Activated T-helper 17 cell treated with anti-CD3 and anti-CD28 coated beads, Interleukin-2, amount 50 U/mL, for 72 hours (primary cell): Measurements from ENCODE around the gene ECEL1. TPM values are rescaled to one million over a fixed set of nuclear protein-coding genes. Genes with fewer than 3 reads are reported as not detected.

ENCODE experiments used
- ATAC-seq: fragments of 150-1000 bp; cut with Tn5 transposase; replicated peaks from 2 replicates; pipeline ENCODE4 v1.10.0; 2021; ENCODE audit warnings: mild to moderate bottlenecking, moderate library complexity
- H3K27ac Mint-ChIP-seq: one replicate; pipeline ENCODE4 v1.8.0; 2022; ENCODE audit warnings: mixed read lengths
- H3K27me3 Mint-ChIP-seq: one replicate; pipeline ENCODE4 v1.8.0; 2022; ENCODE audit warnings: mixed read lengths
- H3K36me3 Mint-ChIP-seq: one replicate; pipeline ENCODE4 v1.8.0; 2022; ENCODE audit warnings: low read depth, mild to moderate bottlenecking, mixed read lengths
- H3K4me1 Mint-ChIP-seq: one replicate; pipeline ENCODE4 v1.8.0; 2022; ENCODE audit warnings: mixed read lengths
- H3K4me3 Mint-ChIP-seq: one replicate; pipeline ENCODE4 v1.8.0; 2022; ENCODE audit warnings: mild to moderate bottlenecking, mixed read lengths
- H3K9me3 Mint-ChIP-seq: one replicate; pipeline ENCODE4 v1.8.0; 2022; ENCODE audit warnings: mixed read lengths
- total RNA-seq, 2 donors: library from RNA; stranded (reverse); gene quantifications; one replicate each; pipeline ENCODE4 v1.2.3, GENCODE V29; 2022

The ECEL1 gene
- total RNA-seq, 2 donors from 2014 or later, result not detected

DNA sequence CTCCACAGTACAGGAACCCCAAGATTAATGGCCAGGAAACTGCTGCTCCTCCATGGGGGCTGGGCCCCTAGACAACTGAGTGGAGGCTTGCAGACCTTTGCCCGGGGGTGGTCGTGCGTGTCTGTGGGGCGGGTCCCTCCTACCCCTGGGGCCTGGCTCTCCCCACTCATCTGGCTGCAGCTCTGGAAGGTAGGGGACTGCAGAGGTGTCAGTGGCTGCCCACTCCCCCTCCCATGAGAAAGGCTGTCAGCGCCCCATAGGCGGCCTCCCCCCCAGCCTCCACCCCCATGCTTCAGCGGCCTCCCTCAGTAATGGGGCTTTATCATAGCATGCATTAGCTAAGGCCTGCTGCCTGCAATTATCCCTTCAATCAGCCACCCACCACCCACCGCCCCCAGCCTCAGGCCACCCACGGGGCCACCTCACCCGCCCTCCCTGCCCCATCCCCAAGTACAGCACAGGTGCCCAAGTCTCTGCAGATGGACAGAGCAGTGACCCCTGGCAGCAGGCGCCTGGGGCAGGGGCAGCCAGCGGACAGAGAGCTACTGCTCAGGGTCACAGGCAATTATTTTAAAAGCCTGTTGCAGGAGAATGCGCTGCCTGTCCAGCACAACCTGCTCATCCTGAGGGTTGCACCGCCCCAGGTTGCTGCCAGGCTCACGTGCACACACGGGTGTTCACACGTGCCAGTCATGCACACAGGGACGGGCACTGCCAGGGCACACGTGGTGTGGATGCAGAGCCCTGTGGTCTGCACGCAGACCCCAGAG, 9.1 kb upstream of the ECEL1 start:
- H3K4me3 Mint-ChIP-seq, result no peak overlapping the region
- H3K9me3 Mint-ChIP-seq, result no peaks in the 10 kb centered on the region
- no peaks in the 10 kb centered on the region for H3K4me1 Mint-ChIP-seq
- H3K27ac Mint-ChIP-seq, result no peak overlapping the region
- ATAC-seq, result no peak
- no peaks in the 10 kb centered on the region for H3K36me3 Mint-ChIP-seq
- peaks cover 8% of the 10 kb centered on the region for H3K27me3 Mint-ChIP-seq

DNA sequence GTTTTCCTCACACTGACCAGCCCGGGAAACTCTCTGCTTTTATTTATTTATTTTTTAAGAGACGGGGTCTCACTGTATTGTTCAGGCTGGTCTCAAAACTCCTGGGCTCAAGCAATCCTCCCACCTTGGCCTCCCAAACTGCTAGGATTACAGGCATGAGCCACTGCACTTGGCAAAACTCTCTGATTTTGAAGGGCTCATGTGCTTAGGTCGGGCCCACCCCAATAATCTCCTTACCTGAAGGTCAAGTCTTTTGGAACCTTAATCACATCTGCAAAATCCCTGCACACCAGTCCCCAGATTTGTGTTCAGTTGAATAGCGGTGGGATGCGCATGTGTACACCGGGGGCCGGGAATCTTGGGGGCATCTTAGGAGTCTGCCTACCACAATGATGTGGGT, 7.7 kb upstream of the ECEL1 start:
- ATAC-seq, result no peak
- H3K36me3 Mint-ChIP-seq, result no peaks in the 10 kb centered on the region
- H3K4me3 Mint-ChIP-seq, result no peak overlapping the region
- H3K9me3 Mint-ChIP-seq, result no peaks in the 10 kb centered on the region
- H3K4me1 Mint-ChIP-seq, result no peaks in the 10 kb centered on the region
- peaks cover 19% of the 10 kb centered on the region for H3K27me3 Mint-ChIP-seq
- no peak overlapping the region for H3K27ac Mint-ChIP-seq

DNA sequence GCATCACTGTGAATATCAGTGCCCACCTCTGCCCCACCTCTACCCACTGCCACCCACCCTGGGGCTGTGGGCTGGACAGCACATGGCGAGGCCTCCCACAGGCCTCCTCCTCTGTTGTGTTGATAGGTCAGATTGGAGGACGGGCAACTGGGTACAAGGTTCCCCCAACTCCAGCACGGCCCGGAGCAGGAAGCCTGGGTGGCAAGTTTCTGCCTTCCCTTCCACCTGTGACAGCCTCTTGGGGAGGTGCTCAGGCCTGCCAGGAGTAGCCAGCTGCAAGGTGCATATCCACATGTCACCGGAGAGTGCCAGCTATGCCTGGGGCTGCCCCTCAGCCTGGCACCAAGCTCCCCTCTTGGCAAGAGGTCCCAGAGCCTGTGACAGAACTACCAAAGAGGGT, 6.9 kb upstream of the ECEL1 start:
- H3K27me3 Mint-ChIP-seq, result peaks cover 23% of the 10 kb centered on the region
- H3K4me1 Mint-ChIP-seq, result no peaks in the 10 kb centered on the region
- H3K36me3 Mint-ChIP-seq, result no peaks in the 10 kb centered on the region
- no peak for ATAC-seq
- H3K4me3 Mint-ChIP-seq, result no peak overlapping the region
- no peaks in the 10 kb centered on the region for H3K9me3 Mint-ChIP-seq
- H3K27ac Mint-ChIP-seq, result no peak overlapping the region

DNA sequence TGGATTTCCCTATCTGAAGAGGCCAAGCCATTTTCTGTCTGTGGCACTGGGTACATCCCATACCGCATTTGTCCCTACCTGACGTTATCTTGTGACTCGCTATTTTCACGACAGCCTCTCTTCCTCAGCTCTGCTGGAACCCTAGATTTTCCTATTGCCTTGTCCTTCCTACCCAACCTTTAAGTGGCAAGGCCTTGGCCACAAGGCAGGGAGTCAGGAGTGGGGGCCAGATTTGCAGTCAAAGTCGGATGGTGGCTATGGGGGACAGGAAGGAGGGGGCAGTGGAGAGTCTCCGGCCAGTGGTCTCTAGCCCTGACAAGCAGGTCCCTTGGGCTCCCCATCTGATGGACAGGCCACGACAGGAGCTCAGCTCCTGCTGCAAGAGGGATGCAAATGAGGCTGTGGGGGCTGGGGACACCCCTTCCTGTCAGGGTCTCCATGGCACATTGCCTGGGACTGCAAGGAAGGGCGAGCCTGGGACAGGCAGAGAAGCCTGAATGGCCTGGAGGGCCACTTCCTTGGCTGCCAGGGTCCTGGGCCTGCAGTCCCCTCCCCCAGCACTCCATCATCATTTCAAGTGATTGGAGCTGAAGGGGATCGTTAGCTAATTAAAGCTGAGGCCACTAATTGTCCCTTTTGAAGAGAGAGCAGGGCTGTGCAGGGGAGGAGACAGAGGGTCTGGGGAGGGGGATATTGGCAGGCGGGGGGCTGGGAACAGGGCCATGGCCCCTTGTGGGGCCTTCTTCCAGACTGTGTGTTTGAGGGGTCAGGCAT, 6.3 kb upstream of the ECEL1 start:
- Mint-ChIP-seq H3K27ac (no peak overlapping the region), H3K9me3 (no peaks in the 10 kb centered on the region), H3K4me1 (no peaks in the 10 kb centered on the region), H3K27me3 (peaks cover 30% of the 10 kb centered on the region), H3K36me3 (no peaks in the 10 kb centered on the region), H3K4me3 (no peak overlapping the region)
- no peak for ATAC-seq

DNA sequence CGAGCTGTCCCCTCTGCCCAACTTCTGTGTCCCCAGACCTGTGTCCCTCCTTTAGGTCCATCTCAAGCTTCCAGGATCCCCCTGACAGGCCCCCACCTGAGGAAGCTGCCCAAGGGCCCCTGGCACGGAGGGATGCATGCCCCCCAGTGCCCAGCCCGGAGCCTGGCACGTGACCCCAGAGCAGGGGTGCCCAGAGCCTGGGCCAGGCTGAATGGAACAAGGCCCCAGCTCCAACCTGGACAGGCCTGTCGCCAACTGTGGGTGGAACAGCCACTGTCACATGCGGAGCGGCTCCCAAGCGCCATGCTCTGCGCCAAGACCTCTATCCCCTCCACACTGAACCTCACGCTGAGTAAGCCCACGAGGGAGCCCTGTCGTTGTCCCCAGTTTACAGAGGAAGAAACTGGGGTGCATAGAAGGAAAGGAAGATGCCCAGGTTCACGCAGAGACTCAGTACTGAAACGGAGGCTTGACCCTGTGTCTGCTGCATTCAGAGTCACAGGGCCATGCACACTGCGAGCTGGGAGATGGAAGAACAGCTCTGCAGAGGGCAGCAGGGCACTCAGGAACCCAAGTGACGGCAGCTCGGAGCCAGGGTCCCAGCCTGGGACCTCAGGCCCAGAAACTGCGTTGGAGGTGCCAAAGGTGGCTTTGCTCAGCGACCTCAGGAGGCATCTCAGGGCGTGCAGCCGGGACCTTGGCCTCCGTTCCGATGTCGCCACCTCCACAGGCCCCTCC, 5.5 kb upstream of the ECEL1 start:
- H3K9me3 Mint-ChIP-seq, result no peaks in the 10 kb centered on the region
- H3K4me1 Mint-ChIP-seq, result no peaks in the 10 kb centered on the region
- no peak overlapping the region for H3K27ac Mint-ChIP-seq
- no peak for ATAC-seq
- no peak overlapping the region for H3K4me3 Mint-ChIP-seq
- H3K36me3 Mint-ChIP-seq, result no peaks in the 10 kb centered on the region
- peaks cover 29% of the 10 kb centered on the region for H3K27me3 Mint-ChIP-seq

DNA sequence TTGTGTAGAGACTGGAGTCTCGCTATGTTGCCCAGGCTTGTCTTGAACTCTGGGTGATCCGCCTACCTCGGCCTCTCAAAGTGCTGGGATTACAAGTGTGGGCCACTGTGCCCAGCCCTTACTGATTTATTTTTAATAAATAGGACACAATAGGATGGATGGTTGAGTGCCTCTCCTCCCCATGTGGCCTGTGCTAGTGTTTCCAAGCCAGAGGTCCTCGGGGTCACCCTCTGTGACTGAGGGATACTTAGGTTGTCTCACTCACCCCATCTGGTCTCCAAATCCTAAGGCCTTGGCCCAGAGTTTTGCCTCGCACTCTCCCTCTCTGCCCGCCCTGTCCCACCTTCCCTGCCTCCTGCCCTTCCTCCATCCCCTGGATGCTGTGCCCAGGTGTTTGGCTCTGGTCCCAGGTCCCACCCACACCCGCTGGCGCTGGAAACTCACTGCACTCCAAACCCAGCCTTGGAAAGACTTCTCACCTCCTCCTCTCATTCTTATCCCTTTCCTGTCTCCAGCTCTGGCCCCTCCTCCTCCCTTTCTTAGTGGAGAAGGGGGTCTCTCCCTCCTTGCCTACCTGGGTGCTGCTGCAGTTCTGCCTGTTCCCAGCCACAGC, 4.7 kb upstream of the ECEL1 start:
- ATAC-seq, result no peak
- H3K4me3 Mint-ChIP-seq, result no peak overlapping the region
- H3K4me1 Mint-ChIP-seq, result no peaks in the 10 kb centered on the region
- H3K36me3 Mint-ChIP-seq, result no peaks in the 10 kb centered on the region
- H3K27me3 Mint-ChIP-seq, result peaks cover 29% of the 10 kb centered on the region
- H3K27ac Mint-ChIP-seq, result no peak overlapping the region
- no peaks in the 10 kb centered on the region for H3K9me3 Mint-ChIP-seq

DNA sequence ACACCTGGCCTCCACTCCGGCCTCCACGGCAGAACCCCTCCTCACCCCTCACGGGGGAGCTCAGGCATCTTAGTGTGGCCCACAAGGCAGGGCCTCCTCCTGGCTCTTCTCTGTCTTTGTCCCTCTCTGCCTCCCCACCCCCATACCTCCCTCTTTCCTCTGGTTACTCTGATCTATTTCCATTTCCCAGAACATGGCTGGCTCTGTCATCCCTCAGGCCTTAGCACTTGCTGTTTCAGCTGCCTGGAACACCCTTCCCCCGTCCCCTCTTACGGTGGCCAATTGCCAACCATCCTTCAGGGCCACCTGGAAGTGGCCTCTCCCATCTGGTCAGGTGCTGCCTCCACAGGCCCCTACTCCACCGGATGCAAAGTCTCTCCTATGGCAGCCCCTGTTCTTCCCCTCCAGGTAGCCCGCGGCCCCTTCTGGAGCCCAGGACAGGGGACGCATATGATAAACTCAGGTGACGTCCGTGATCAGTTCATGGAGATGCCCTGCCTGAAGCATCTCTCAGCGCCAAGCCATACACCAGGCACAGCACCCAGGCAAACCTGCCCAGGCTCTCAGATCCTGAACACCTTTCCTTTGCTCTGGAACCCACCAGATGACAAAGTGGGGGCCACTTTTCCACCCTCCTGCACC, 3.6 kb upstream of the ECEL1 start:
- ATAC-seq, result no peak
- Mint-ChIP-seq H3K27me3 (peaks cover 29% of the 10 kb centered on the region), H3K27ac (no peak overlapping the region), H3K4me1 (no peaks in the 10 kb centered on the region), H3K9me3 (no peaks in the 10 kb centered on the region), H3K36me3 (no peaks in the 10 kb centered on the region), H3K4me3 (no peak overlapping the region)

DNA sequence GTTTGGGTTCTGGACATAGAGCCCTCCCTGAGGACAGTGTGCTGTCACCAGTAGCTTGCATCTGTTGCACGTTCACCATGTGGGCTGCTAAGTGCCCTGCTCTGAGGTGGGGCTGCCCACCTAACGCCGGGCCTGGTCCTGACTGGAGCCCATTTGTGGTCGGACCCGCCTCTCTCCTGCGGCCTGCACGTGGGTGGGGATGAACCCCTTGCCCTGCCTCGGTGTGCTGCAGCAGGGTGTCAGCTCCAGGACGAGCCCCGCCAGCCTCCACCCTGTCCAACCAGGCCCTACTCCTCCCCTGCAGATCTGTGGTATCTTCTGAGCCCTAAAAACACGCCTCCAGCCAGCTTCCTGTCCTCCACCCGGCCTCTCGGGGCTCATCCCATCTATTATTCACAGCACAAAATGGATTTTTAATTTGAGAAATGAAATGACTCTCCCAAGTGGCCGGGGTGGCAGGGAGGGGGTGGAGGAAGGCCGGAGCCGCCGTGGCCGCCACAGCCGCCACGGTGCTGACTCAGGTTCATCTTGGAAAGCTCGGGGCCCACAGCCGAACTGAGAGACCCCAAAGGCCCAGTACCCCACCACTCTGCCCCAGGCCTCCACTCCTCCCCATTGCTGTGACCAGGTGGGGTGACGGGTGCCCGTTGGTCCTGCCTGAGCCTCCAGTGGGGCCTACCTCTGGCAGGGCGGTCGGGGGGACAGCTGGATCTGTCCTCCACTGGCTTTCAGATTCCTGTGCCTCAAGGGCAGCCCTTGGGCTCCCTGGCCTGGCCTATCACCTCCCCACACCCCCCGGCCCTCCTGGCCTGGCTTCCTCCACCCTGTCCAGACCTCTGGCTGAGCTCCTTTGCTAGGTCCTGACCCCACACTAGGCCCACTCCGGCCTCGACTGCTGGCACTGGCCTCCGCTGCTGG, 2.8 kb upstream of the ECEL1 start:
- Mint-ChIP-seq H3K27ac (no peak overlapping the region), H3K27me3 (peaks cover 30% of the 10 kb centered on the region), H3K9me3 (no peaks in the 10 kb centered on the region), H3K36me3 (no peaks in the 10 kb centered on the region), H3K4me1 (no peaks in the 10 kb centered on the region), H3K4me3 (no peak overlapping the region)
- ATAC-seq, result no peak

DNA sequence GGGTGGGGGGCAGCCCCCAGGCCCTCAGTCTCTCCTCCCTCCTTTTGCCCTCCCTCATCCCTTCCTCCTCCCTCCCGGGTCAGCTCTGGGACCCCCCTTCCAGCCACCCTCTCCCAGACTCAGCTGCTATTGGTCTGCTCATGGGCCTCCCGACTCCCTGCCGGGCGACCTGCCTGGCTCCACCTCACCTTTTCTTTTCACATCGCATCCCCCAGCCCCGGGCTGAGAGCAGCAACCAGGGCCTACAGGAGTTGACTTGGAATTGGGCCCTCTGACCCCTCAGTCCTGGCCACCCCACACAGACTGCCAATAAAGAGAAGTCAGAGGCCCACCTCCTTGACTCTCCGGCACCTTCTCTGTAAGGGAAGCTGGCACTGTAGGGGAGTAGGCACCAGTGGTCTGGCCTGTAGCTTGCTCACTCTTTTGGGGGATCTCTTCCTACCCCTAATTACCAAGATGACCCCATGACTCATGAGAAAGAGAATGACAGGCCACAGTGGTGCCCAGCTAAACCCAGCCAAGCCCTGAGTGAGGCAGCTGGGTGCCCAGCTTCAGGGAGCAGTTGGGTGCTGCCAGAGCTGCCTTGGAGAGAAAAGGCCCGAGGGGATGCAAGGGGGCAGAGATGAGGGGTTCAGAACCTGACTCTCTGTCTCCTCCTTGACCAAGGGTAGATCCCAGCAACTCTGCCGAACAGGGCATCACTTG, 2.0 kb upstream of the ECEL1 start:
- Mint-ChIP-seq H3K4me1 (peaks cover 4% of the 10 kb centered on the region), H3K36me3 (no peaks in the 10 kb centered on the region), H3K9me3 (no peaks in the 10 kb centered on the region), H3K27ac (no peak overlapping the region), H3K27me3 (peaks cover 38% of the 10 kb centered on the region), H3K4me3 (no peak overlapping the region)
- no peak for ATAC-seq

DNA sequence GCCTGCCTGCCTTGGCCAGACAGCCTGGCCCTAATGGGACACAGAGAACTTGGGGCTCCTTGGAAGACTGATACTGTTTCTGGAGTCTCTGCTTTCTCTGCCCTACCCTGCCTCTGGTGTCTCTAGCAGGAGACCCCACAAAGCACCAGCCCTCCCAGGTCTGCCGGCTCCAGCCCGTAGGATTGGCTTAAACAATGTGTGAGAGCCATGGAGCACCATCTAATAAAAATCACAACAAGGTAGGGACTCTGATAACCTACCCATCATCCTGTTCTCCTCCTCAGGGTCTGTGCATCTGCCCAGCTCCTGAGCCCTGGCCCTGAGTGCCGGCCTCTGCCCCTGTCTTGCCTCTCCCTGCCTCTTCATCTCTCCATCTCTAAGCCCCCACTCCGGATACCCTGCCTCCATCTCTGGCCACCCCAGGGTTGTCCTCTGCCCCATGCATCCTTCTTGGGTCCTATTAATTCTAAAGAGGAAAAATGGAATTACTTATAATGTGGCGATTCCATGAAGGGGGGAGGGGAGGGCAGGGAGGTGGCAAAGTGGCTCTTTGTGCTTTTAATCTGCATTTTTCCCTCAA, 1.2 kb upstream of the ECEL1 start:
- H3K27ac Mint-ChIP-seq, result no peak overlapping the region
- peak overlapping the region; percentile 21 for H3K4me3 Mint-ChIP-seq
- H3K4me1 Mint-ChIP-seq, result peaks cover 4% of the 10 kb centered on the region
- no peaks in the 10 kb centered on the region for H3K9me3 Mint-ChIP-seq
- H3K27me3 Mint-ChIP-seq, result peaks cover 42% of the 10 kb centered on the region
- H3K36me3 Mint-ChIP-seq, result no peaks in the 10 kb centered on the region
- ATAC-seq, result no peak

DNA sequence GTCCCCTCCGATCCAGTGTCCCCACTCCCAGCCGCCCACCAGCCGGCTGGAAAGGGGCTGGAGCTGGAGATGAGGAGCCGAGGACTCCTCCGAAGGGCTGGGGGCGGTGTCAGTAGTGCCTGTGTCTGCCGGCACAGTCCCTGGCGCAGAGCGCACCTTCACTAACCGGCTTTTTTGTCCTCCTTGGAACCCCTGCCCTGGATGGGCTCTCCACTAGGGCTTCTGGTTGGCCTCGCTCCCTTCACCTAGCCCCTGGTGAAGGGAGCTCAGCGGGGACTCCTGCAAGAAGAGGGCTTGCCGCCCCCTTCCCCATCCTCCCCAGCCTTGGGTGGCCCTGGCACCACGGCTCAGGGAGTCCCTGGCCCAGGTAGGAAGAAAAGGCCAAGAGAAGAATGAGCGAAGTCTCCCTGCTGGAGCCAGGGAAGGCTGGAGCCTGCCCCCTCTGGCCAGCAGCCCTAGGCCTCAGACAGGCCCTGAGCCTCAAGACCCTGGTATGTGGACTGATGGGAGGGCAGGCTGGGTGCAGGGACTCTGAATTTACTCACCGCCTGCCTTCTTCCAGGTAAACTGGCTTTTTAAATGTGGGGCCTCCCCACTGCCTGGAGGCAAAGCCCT, 570 bp upstream of the ECEL1 start:
- H3K36me3 Mint-ChIP-seq, result no peaks in the 10 kb centered on the region
- H3K4me1 Mint-ChIP-seq, result peaks cover 4% of the 10 kb centered on the region
- H3K9me3 Mint-ChIP-seq, result no peaks in the 10 kb centered on the region
- peaks cover 42% of the 10 kb centered on the region for H3K27me3 Mint-ChIP-seq
- no peak overlapping the region for H3K27ac Mint-ChIP-seq
- no peak for ATAC-seq
- peak overlapping the region; percentile 21 for H3K4me3 Mint-ChIP-seq

DNA sequence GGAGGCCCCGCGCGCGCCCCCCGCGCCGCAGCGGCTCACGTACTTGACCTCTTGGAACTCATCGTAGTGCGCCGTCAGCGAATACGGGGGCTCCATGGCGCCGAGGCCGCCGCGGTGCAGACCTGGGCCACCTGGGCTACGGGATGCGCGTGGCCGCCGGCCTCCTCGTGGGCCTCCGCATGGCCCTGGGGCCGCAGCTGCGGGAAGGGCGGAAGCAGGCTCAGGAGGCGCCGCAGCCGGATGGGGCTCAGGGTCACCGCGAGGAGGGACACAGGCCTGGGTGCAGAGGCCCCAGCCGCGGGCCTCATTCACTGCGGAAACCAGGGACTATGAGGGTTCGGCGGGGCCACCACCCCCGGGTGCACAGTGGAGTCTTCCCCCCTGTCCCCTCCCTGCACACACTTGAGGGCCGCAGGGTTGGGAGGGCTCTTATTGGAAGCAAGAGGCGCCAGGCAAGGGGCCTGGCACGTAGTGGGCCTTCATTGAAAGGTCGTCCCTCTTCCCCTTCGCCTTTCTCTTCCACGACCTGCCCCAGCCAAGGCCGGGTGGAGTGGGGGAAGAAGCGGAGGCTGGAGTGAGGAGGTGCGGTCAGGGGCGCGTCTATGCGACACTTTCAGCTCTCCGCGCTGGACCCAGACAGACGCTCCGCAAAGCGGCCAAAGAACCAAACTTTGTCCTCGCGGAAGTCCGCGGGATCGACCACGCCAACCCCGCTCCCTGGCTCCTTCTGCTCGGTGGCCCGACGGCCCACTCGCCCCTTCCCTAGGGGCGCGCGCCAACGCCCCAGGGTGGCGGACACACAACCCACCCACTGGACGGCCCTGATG, 863 bp downstream of the ECEL1 start:
- H3K36me3 Mint-ChIP-seq, result no peaks in the 10 kb centered on the region
- ATAC-seq, result no peak
- peaks cover 4% of the 10 kb centered on the region for H3K4me1 Mint-ChIP-seq
- peaks cover 45% of the 10 kb centered on the region for H3K27me3 Mint-ChIP-seq
- no peak overlapping the region for H3K4me3 Mint-ChIP-seq
- H3K27ac Mint-ChIP-seq, result no peak overlapping the region
- H3K9me3 Mint-ChIP-seq, result no peaks in the 10 kb centered on the region
